H1 (cell line): ENCODE data around the gene BBS7. TPM values are rescaled to one million over a fixed set of nuclear protein-coding genes. Genes with fewer than 3 reads are reported as not detected.

Experiments
- ASH2L ChIP-seq: fragments of 200-600, 300-600 bp; sonication (generic); IDR thresholded peaks from one replicate; pipeline ENCODE4 v1.7.1; 2017; ENCODE audit warnings: low read length
- CTCF ChIP-seq, 3 experiments: IDR thresholded peaks; 1 replicate in 2 of 3; 2 replicates in 1 of 3; pipeline versions ENCODE4 v1.5.1 to v1.6.1; 2011; ENCODE audit warnings: low read length in 3 of 3, mild to moderate bottlenecking in 3 of 3, inconsistent platforms in 2 of 3, low read depth in 1 of 3, moderate library complexity in 1 of 3; ENCODE audit not compliant: insufficient read depth in 1 of 3; ENCODE audit errors: control extremely low read depth in 1 of 3
- JUND ChIP-seq: IDR thresholded peaks from 2 replicates; pipeline ENCODE4 v1.6.1; 2011; ENCODE audit warnings: mild to moderate bottlenecking, improper control_type of control experiment, low read length
- KDM4A ChIP-seq: IDR thresholded peaks from one replicate; pipeline ENCODE4 v1.7.1; 2012; ENCODE audit warnings: low read depth, mild to moderate bottlenecking, moderate library complexity, low read length, inconsistent platforms; ENCODE audit not compliant: severe bottlenecking
- KDM5A ChIP-seq: fragments of 200-600 bp; IDR thresholded peaks from 2 replicates; pipeline ENCODE4 v1.7.1; 2012; ENCODE audit warnings: mild to moderate bottlenecking, low read length, inconsistent platforms, mixed read lengths
- PHF8 ChIP-seq: fragments of 200-600 bp; sonication (generic); conservative IDR thresholded peaks from 2 replicates; pipeline ENCODE4 v1.7.1; 2012; ENCODE audit warnings: low read depth, mild to moderate bottlenecking, inconsistent platforms, low read length, moderate library complexity
- RBBP5 ChIP-seq: IDR thresholded peaks from 2 replicates; pipeline ENCODE4 v1.7.1; 2012; ENCODE audit warnings: low read depth, mild to moderate bottlenecking, inconsistent platforms, low read length, moderate library complexity, borderline replicate concordance
- SIN3A ChIP-seq, 2 experiments: IDR thresholded peaks in 1 of 2; conservative IDR thresholded peaks in 1 of 2; 2 replicates each; pipeline ENCODE4 v1.6.1; 2011 to 2012; ENCODE audit warnings: low read length in 2 of 2, improper control_type of control experiment in 1 of 2, low read depth in 1 of 2, mild to moderate bottlenecking in 1 of 2
- SIRT6 ChIP-seq: IDR thresholded peaks from one replicate; pipeline ENCODE4 v1.7.1; 2012; ENCODE audit warnings: low read length, inconsistent platforms
- SP2 ChIP-seq: IDR thresholded peaks from 2 replicates; pipeline ENCODE4 v1.6.1; 2012; ENCODE audit warnings: mild to moderate bottlenecking, low read length, inconsistent platforms
- TAF1 ChIP-seq: IDR thresholded peaks from 2 replicates; pipeline ENCODE4 v1.6.1; 2011; ENCODE audit warnings: mild to moderate bottlenecking, low read depth, low read length
- YY1 ChIP-seq: IDR thresholded peaks from 2 replicates; pipeline ENCODE4 v1.6.1; 2011; ENCODE audit warnings: low read depth, mild to moderate bottlenecking, low read length
- polyA plus RNA-seq, 7 experiments: library from polyadenylated mRNA; depleted of rRNA in 3 of 7; stranded (reverse) in 5 of 7; unstranded in 2 of 7; fragments of >200 nt in 5 of 7; fragments of 200-250 nt in 2 of 7; gene quantifications; 1 replicate in 5 of 7; 2 replicates in 1 of 7; 4 replicates in 1 of 7; pipeline versions ENCODE4 v1.2.1 to v1.2.3, GENCODE V29; 2011 to 2013; ENCODE audit warnings: missing spikeins in 2 of 7, mixed read lengths in 2 of 7
- total RNA-seq: library from RNA; stranded (reverse); fragmentation: NEBNext Ultra II Directional; extraction: Animal tissue kit (Norgen Biotek cat#: 25700); gene quantifications from 2 replicates; pipeline ENCODE4 v1.2.1, GENCODE V29; 2021

The BBS7 gene
- total and polyA plus RNA-seq, 2 of the 8 experiments (the other 6 are each of a cell fraction or from before 2014, with no cell fraction given), result 16.6 to 21.5 TPM

DNA sequence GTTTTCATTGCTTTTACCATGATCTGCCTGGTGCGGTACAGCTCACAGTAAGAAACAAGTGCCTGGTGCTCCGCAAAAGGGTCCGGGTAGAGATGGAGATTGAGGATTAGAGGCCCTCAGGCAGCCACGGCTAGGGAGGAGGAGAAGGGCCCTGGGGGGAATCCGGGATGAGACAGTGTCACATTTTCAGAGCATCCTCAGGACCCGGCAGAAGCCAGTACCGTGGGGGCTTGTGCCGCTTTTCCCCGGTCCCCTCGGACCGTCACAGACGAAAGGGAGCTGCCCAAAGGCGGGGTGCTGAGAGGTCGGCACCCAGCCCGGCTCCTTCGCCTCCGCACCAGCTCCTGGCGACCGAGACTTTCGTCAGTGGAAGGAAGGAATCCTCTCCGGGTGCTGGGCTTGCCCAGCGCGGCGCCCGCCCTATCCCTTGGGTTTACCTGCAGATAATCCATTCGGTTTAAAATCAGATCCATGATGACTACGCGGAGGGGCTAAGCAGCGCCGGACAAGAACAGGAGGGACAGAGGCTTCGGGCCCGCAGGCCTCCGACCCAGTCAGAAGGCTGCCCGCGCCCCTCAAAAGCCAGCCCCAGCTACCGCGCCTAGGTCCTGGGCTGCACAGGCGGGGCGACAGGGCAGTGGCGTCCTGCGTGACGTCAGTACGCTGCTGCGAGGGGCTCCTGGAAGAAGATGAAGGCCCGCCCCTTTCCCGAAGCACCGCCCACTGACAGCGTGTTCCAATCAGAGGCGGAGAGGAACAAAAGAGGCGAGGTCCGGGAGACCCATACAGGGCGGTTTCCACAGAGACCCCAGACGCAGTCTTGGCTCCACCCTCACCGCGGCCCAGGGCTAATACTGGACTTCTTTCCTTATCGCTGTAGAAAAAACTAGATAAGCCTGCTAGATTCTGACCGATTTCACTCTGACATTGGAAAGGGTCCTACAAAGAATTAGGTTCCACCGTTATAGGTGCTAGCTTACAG is at the start of gene BBS7 (continued):
- TF ChIP-seq TAF1 (peak; percentile 88), SP2 (no peak), KDM4A (peak; percentile 66), JUND (no peak), ASH2L (peak; percentile 70), CTCF (IDR thresholded peaks at IDR 0.05; ENCODE audit: control extremely low read depth in 1 of 3, insufficient read depth in 1 of 3, low read depth in 1 of 3, low read length in 3 of 3) (no peak), SIRT6 (no peak), RBBP5 (0 out of 2 replicates have a peak, but pooled peaks have one; percentile 45), YY1 (no peak), KDM5A (0 out of 2 replicates have a peak, but pooled peaks have one; percentile 45), PHF8 (peak; percentile 90), SIN3A (conservative IDR thresholded peaks at IDR 0.05 in 1 of 2, IDR thresholded peaks at IDR 0.05 in 1 of 2; ENCODE audit: low read depth in 1 of 2, low read length in 2 of 2) (0 out of 4 replicates have a peak, but pooled peaks of 1 of the 2 experiments have one; percentile 37)
